C4-2B (cell line): ENCODE data around the gene ADAP1.

ENCODE experiments used
- H3K27ac ChIP-seq: fragments of 450-650 bp; 2 replicates; pipeline ENCODE4 v1.5.1; 2017
- ZFX ChIP-seq: fragments of 450-650 bp; IDR thresholded peaks from 2 replicates; pipeline ENCODE4 v1.6.1; 2017
- TF ChIP-seq, protein P1 (sequence below): fragments of 450-650 bp; conservative IDR thresholded peaks from 2 replicates; pipeline ENCODE4 v1.5.1; 2017; ENCODE audit warnings: mild to moderate bottlenecking

ADAP1 gene

DNA sequence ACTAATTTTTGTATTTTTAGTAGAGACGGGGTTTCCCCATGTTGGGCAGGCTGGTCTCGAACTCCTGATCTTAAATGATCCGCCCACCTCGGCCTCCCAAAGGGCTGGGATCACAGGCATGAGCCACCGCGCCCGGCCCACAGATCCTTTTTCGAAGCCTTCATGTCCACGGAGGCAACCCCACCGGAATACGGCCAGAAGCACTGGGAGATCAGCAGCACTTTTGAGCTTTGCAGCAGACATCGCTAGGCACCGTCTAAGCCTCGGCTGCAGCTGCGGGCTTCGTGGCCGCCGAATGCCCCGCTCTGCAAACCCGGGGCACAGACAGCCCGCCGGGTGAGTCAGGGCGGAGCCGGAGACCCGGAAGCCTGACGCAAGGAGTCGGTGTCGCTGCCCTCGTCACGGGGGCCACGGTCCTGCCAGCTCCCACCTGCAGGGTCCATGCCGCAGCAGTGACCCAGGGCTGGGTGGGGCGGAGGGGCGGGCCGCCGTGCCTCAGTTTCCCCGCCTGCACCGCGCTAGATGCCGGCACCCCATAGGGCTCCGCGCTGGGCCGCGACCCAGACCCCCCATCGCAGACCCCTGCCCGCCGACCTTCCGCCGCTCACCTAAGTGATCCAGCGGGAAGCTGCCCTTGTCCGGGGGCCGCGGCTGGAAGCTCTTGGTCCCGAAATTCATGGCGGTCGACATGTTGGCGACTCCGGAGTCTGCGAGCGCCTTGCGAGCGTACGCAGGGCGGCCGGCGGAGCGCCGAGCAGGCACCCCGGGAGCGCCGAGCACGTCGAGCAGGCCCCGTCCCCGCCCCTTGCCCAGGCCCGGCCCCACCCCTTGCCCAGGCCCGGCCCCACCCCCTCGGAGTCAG lies 20.6 kb upstream of the ADAP1 start, which contains the start of gene COX19:
Gene COX19 (minus strand): TSS at position 730 of the 862 bp plus-strand sequence. CDS start 40 bp downstream, at position 690.
- peak within 1 kb of the TSS; percentile 96 for H3K27ac ChIP-seq
- TF ChIP-seq ZFX = no peak
- TF ChIP-seq, protein P1, sequence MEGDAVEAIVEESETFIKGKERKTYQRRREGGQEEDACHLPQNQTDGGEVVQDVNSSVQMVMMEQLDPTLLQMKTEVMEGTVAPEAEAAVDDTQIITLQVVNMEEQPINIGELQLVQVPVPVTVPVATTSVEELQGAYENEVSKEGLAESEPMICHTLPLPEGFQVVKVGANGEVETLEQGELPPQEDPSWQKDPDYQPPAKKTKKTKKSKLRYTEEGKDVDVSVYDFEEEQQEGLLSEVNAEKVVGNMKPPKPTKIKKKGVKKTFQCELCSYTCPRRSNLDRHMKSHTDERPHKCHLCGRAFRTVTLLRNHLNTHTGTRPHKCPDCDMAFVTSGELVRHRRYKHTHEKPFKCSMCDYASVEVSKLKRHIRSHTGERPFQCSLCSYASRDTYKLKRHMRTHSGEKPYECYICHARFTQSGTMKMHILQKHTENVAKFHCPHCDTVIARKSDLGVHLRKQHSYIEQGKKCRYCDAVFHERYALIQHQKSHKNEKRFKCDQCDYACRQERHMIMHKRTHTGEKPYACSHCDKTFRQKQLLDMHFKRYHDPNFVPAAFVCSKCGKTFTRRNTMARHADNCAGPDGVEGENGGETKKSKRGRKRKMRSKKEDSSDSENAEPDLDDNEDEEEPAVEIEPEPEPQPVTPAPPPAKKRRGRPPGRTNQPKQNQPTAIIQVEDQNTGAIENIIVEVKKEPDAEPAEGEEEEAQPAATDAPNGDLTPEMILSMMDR = no peak

DNA sequence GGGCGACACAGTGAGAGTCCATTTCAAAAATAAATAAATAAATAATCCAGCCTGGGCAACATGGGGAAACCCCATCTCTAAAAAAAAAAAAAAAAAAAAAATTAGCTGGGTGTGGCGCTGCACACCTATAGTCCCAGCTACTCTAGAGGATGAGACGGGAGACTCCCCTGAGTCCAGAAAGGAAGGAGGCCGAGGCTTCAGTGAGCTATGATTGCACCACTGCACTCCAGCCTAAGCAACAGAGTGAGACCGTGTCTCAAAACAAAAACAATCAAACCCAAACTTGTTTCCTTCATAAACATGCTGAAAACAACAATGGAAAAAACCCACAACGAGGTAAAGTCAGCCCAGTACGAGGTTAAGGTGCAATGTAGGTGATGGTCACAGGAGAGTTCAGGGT lies 19.7 kb upstream of the ADAP1 start:
- H3K27ac ChIP-seq = peak overlapping the region; percentile 96
- TF ChIP-seq, protein P1 = no peak

DNA sequence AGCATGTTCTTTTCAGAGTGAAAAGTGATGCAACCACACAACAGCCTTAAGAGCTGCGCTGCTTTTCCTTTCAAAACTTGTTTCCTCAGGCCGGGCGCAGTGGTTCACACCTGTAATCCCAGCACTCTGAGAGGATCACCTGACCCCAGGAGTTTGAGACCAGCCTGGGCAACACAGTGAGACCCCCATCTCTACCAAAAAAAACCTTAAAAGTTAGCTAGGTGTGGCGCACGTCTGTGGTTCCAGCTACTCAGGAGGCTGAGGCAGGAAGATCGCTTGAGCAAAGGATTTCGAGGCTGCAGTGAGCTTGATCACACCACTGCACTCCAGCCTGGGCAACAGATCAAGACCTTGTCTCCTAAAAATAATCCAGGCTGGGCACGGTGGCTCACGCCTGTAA lies 18.8 kb upstream of the ADAP1 start:
- no peak overlapping the region for H3K27ac ChIP-seq

DNA sequence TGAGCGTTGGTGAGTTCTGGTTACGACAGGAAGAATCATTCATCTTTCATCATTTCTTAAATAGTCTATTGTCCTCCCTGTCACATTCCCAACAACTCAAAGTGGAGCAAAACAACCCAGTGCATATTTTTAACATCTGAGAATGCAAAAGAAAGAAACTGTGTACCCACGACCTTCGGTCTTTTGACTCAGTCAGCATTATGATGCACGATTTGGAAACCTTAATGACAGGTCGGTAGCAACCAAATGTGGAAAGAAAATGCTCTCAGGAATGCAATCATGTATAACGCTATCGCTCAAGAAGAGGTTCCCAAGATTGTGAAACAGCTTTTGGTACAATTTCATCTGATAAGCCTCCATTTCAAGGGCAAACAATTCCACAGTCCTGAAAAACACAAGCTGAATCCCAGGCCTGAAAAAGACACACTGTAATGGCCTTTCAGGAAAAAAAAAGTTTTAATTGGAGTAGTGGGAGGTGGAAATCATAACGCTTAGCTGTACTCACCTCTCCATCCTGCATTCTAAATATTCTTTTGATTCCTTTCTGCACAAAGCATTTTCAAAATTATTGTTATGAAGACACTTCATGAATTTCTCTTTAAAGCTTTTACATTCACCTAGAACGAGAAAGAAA lies 18.3 kb upstream of the ADAP1 start:
- no peak for TF ChIP-seq ZFX
- TF ChIP-seq, protein P1 = no peak
- H3K27ac ChIP-seq = no peak overlapping the region

More for the DNA sequence above, 18.8 kb upstream of the ADAP1 start:
- TF ChIP-seq ZFX = no peak
- TF ChIP-seq, protein P1 = no peak

DNA sequence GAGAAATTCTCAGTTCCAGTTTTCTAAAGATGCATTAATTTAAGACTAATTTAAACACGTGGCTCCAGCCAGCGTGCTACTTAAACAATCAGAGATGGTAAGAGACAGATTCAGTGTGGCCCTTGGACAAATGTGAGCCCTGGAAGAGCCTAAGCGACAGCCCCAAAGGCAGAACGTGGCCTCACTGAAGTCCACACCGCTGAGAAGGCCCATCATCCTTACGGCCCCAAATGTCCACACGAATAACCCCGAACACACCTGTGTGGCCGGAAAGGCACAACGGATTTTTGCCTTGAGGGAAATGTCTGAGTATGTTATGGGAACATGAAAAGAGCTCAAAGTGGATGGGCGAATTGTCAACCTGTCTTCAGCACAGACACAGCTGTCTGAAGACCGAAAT lies 17.6 kb upstream of the ADAP1 start:
- no peak overlapping the region for H3K27ac ChIP-seq
- TF ChIP-seq, protein P1 = no peak

DNA sequence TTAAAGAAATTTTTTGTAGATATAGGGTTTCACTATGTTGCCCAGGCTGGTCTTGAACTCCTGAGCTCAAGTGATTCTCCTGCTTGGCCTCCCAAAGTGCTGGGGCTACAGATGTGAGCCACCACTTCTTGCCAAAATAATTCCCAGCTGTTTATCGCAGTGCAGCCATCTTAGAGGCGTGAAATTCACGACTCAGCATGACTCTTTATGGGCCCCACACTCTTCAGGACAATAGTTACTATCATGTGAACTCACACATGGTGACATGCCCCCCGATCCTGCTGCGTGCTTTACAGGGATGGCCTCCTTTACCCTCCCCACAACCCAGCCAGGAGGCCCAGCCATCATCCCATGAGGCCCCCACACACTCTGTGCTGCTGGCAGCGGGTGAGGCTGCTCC lies 16.3 kb upstream of the ADAP1 start:
- no peak overlapping the region for H3K27ac ChIP-seq
- TF ChIP-seq ZFX = no peak
- TF ChIP-seq, protein P1 = no peak

DNA sequence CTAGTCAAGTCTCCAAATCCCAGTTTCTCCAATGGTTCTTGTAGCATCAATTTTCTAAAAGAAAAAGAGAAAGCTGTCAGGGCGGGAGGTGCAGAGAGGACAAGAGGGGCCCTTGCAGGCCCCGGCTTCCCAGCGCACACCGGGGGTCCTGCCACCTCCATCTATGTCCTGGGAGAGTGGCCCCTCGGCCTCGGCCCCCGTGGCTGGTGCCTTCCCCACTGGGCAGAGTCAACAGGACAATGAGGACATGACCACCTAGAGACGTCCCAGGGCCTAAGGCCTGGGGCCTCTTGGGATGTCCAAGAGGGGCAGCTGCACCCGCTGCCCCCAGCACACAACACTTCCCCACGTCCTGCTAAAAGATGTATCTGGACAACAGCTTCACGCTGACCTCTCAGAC lies 14.9 kb upstream of the ADAP1 start:
- no peak overlapping the region for H3K27ac ChIP-seq
- TF ChIP-seq, protein P1 = no peak
- no peak for TF ChIP-seq ZFX
